HUES64 (cell line): ENCODE results near the gene DSCAML1.

Experiments
- H3K27ac ChIP-seq: 2 replicates; pipeline ENCODE4 v1.7.0; 2013; ENCODE audit warnings: low read depth, low read length, inconsistent platforms
- H3K27me3 ChIP-seq: 2 replicates; pipeline ENCODE4 v1.6.1; 2013; ENCODE audit warnings: mild to moderate bottlenecking, low read length; ENCODE audit not compliant: insufficient read depth
- H3K36me3 ChIP-seq: 2 replicates; pipeline ENCODE4 v1.6.1; 2013; ENCODE audit warnings: mild to moderate bottlenecking, low read length; ENCODE audit not compliant: insufficient read depth
- H3K4me1 ChIP-seq: 2 replicates; pipeline ENCODE4 v1.6.1; 2013; ENCODE audit warnings: mild to moderate bottlenecking, low read length, moderate library complexity; ENCODE audit not compliant: insufficient read depth
- H3K4me3 ChIP-seq: 2 replicates; pipeline ENCODE4 v1.5.1; 2013; ENCODE audit warnings: mild to moderate bottlenecking, low read length, moderate library complexity
- H3K9ac ChIP-seq: 2 replicates; pipeline ENCODE4 v1.6.1; 2013; ENCODE audit warnings: mild to moderate bottlenecking, low read depth, low read length
- H3K9me3 ChIP-seq: 2 replicates; pipeline ENCODE4 v1.6.1; 2013; ENCODE audit warnings: low read depth, low read length; ENCODE audit not compliant: insufficient read depth
- WGBS: fragments of 150-250, 120-280 bp; methylation state at CpG from one replicate; pipeline ENCODE4 v1.1.7; 2013; ENCODE audit warnings: missing lambda C conversion rate; 5-methylcytosine and 5-hydroxymethylcytosine counted together

The DSCAML1 gene

GRCh38 chr11:117524468-117525183 is 272.4 kb downstream of the DSCAML1 start:
- H3K27ac ChIP-seq, result no peak overlapping the region
- peaks cover 11% of the 10 kb centered on the region for H3K4me1 ChIP-seq
- no peaks in the 10 kb centered on the region for H3K36me3 ChIP-seq
- WGBS, result 94% methylated on average over 24 of the region's 24 CpGs
- H3K9ac ChIP-seq, result no peak overlapping the region
- no peaks in the 10 kb centered on the region for H3K9me3 ChIP-seq
- H3K4me3 ChIP-seq, result no peak overlapping the region
- H3K27me3 ChIP-seq, result 0 out of 2 replicates have a peak, but pooled peaks cover 2% of the 10 kb centered on the region

GRCh38 chr11:117523680-117524079 is 273.3 kb downstream of the DSCAML1 start:
- WGBS, result 91% methylated on average over 3 of the region's 3 CpGs
- 0 out of 2 replicates have a peak, but pooled peaks cover 2% of the 10 kb centered on the region for H3K27me3 ChIP-seq
- no peak overlapping the region for H3K4me3 ChIP-seq
- H3K9ac ChIP-seq, result no peak overlapping the region
- H3K4me1 ChIP-seq, result peaks cover 11% of the 10 kb centered on the region
- H3K9me3 ChIP-seq, result no peaks in the 10 kb centered on the region
- H3K36me3 ChIP-seq, result no peaks in the 10 kb centered on the region
- H3K27ac ChIP-seq, result no peak overlapping the region

DNA sequence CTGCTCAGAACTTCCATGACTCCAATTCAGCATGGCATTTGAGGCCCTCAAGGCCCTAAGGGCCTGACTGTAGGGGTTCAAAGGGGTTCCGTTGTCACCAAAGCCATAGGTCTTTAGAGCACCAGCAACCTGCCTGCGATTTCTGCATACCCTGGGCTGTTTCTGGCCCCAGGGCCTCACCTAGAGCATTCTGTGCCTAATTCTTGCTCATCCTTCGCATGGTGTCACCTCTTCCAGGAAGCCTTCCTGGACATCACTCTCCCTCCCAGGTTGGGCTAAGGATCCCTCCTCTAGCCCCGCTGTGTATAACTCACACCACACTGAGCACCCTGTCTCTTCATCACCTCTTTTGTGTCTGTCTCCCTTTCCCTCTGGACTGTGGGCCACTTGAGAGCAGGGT is 275.0 kb downstream of the DSCAML1 start:
- Histone ChIP-seq H3K36me3 (no peaks in the 10 kb centered on the region), H3K4me3 (no peak overlapping the region), H3K4me1 (no peaks in the 10 kb centered on the region), H3K9ac (no peak overlapping the region), H3K9me3 (no peaks in the 10 kb centered on the region), H3K27ac (no peak overlapping the region), H3K27me3 (0 out of 2 replicates have a peak, but pooled peaks cover 2% of the 10 kb centered on the region)
- 94% methylated on average over 4 of the region's 4 CpGs for whole genome bisulfite sequencing

GRCh38 chr11:117520966-117521365 is 276.1 kb downstream of the DSCAML1 start:
- WGBS, result 94% methylated on average over 21 of the region's 21 CpGs
- Histone ChIP-seq H3K4me1 (no peaks in the 10 kb centered on the region), H3K27me3 (0 out of 2 replicates have a peak, but pooled peaks cover 2% of the 10 kb centered on the region), H3K9me3 (no peaks in the 10 kb centered on the region), H3K36me3 (no peaks in the 10 kb centered on the region), H3K9ac (no peak overlapping the region), H3K4me3 (no peak overlapping the region), H3K27ac (no peak overlapping the region)

GRCh38 chr11:117520201-117520600 is 276.8 kb downstream of the DSCAML1 start:
- 0 out of 2 replicates have a peak, but pooled peaks cover 2% of the 10 kb centered on the region for H3K27me3 ChIP-seq
- no peak overlapping the region for H3K9ac ChIP-seq
- H3K27ac ChIP-seq, result no peak overlapping the region
- no peak overlapping the region for H3K4me3 ChIP-seq
- no peaks in the 10 kb centered on the region for H3K36me3 ChIP-seq
- no peaks in the 10 kb centered on the region for H3K9me3 ChIP-seq
- 85% methylated on average over 2 of the region's 3 CpGs for WGBS
- H3K4me1 ChIP-seq, result no peaks in the 10 kb centered on the region

DNA sequence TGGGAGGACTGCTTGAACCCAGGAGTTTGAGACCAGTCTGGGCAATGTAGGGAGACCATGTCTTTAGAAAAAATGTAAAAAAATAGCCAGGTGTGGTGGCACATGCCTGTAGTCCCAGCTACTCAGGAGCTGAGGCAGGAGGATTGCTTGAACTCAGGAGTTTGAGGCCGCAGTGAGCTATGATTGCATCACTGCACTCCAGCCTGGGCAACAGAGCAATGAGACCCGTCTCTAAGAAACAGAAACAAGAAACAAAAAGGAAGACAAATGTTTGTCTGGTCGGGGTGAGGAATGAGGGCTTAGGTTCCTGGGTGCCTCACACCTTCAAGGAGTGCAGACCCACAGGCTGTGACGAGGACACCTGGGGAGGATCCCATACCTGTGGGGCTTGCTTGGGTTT is 277.4 kb downstream of the DSCAML1 start:
- WGBS, result 89% methylated on average over 4 of the region's 4 CpGs
- Histone ChIP-seq H3K9me3 (no peaks in the 10 kb centered on the region), H3K4me1 (no peaks in the 10 kb centered on the region), H3K4me3 (no peak overlapping the region), H3K27ac (no peak overlapping the region), H3K27me3 (0 out of 2 replicates have a peak, but pooled peaks cover 2% of the 10 kb centered on the region), H3K9ac (no peak overlapping the region), H3K36me3 (no peaks in the 10 kb centered on the region)

- Histone ChIP-seq H3K9ac (no peak overlapping the region), H3K27ac (no peak overlapping the region), H3K27me3 (0 out of 2 replicates have a peak, but pooled peaks cover 2% of the 10 kb centered on the region), H3K9me3 (no peaks in the 10 kb centered on the region), H3K4me1 (no peaks in the 10 kb centered on the region), H3K4me3 (no peak overlapping the region), H3K36me3 (no peaks in the 10 kb centered on the region)
- WGBS, result 73% methylated on average over 9 of the region's 9 CpGs
Observed at GRCh38 chr11:117519170-117519569, 277.8 kb downstream of the DSCAML1 start.

DNA sequence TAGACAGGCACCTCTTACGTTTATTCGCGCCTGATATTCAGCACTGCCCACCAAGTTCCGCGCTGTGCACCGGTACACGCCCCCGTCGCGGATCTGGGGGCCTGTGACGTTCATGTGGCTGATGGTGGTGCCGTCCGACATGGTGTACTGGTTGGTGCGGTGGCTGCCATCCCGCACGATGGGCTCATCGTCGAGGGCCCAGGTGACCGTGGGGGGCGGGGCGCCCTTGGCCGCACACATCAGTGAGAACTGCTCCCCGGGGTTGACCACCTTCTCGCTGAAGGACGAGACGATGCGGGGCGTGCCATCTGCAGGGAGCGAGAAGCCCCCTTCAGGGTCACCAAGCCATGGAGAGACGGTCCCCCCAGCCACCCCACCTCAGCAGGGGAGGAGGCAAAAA is 278.6 kb downstream of the DSCAML1 start:
- 94% methylated on average over 30 of the region's 30 CpGs for WGBS
- no peaks in the 10 kb centered on the region for H3K4me1 ChIP-seq
- no peak overlapping the region for H3K4me3 ChIP-seq
- H3K9me3 ChIP-seq, result no peaks in the 10 kb centered on the region
- H3K36me3 ChIP-seq, result no peaks in the 10 kb centered on the region
- H3K27ac ChIP-seq, result no peak overlapping the region
- 0 out of 2 replicates have a peak, but pooled peaks cover 2% of the 10 kb centered on the region for H3K27me3 ChIP-seq
- H3K9ac ChIP-seq, result no peak overlapping the region

DNA sequence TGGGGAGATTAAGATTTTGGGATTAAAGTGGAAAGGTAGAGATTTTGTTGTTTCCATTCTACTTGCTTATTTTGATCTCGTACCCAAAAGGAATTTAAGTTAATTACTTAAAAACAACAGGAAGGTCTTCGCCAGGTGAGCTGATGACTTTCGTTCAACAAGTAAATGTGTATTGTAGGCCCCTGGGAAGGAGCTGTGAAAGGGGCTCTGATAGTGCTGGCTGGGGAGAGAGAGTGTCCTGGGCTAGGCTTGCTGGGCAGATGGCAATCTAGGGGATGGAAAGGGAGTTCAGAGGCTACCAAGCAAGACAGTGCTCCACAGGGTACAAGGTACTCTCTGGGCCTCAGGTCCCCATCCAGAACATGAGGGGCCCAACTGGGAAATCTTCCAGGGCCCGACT is 279.9 kb downstream of the DSCAML1 start:
- H3K27me3 ChIP-seq, result no peaks in the 10 kb centered on the region
- no peak overlapping the region for H3K27ac ChIP-seq
- WGBS, result 68% methylated on average over 4 of the region's 4 CpGs
- no peak overlapping the region for H3K4me3 ChIP-seq
- no peak overlapping the region for H3K9ac ChIP-seq
- no peaks in the 10 kb centered on the region for H3K36me3 ChIP-seq
- H3K9me3 ChIP-seq, result no peaks in the 10 kb centered on the region
- H3K4me1 ChIP-seq, result peaks cover 6% of the 10 kb centered on the region

DNA sequence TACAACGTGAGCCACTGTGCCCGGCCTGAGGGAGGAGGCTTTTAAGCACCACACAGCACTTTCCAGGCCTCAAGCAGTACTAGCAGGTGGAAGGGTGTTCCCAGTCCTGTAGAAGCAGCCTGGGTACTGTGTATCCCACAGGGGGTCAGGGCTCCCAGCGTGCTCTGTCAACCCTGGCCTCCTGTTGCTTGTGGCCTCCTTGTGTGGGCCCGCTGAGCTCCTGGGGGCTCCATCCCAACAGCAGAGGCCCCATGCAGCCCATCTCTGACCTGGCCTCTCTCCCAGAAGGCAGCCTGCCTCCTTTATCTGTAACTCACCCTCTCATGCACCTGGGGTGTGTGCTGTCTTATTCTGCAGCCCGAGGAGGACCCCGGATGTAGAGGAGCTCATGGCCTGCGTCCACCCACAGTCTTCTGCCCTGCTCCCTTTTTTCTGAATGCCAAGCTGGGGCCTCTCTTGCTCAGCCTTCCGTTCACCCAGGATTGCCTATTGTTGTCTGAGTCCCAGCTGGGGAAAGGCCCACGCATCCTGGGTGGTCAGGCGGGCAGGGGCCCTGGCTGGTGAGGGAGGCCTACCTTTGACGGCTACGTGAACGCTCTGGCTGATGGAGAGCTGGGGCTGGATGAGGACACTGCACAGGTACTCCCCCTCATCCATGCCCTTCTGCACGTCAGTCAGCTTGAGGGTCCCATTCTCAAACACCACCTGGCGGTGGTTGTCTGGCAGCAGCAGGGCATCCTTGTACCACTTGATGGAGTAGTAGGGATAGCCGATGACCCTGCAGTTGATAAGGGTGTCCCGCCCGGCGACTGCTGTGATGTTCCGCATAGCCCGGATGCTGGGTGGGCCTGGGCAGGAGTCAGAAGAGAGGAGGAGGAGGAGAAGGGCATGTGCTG is 280.9 kb downstream of the DSCAML1 start:
- H3K9me3 ChIP-seq, result no peaks in the 10 kb centered on the region
- no peak overlapping the region for H3K9ac ChIP-seq
- H3K4me3 ChIP-seq, result no peak overlapping the region
- H3K36me3 ChIP-seq, result no peaks in the 10 kb centered on the region
- no peak overlapping the region for H3K27ac ChIP-seq
- H3K27me3 ChIP-seq, result no peaks in the 10 kb centered on the region
- peaks cover 14% of the 10 kb centered on the region for H3K4me1 ChIP-seq
- WGBS, result 86% methylated on average over 21 of the region's 21 CpGs

DNA sequence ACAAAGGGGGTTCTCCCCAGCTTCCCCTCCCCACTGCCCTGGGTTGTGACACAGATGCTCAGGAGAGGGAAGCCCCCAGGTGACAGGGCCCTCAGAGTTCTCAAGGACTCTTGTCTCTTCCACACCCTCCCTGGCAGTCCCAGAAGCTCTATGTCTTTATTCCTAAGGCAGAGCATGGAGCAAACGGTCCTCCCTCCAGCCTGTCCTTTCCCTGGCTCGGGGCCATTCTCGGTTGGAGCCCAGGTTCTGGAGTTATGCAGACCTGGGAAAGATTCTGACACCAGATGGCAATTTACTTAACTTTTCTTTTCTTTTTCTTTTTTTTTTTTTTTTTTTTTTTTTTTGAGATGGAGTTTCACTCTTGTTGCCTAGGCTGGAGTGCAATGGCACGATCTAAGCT is 282.8 kb downstream of the DSCAML1 start:
- H3K4me1 ChIP-seq, result peaks cover 16% of the 10 kb centered on the region
- no peaks in the 10 kb centered on the region for H3K27me3 ChIP-seq
- no peak overlapping the region for H3K4me3 ChIP-seq
- no peaks in the 10 kb centered on the region for H3K9me3 ChIP-seq
- no peaks in the 10 kb centered on the region for H3K36me3 ChIP-seq
- WGBS, result 88% methylated on average over 4 of the region's 4 CpGs
- H3K27ac ChIP-seq, result no peak overlapping the region
- no peak overlapping the region for H3K9ac ChIP-seq
